ENCODE measurements around the gene AIPL1.

GRCh38 chr17:6408276-6408675 lies 26.6 kb downstream of the AIPL1 start:
- TF ChIP-seq CTCF (IDR thresholded peaks at IDR 0.05) (no peak), EP300 (IDR thresholded peaks at IDR 0.05) (no peak), POLR2AphosphoS5 (IDR thresholded peaks at IDR 0.05) (no peak)

All from upper lobe of left lung (tissue), 4 donors.